Neutrophil (primary cell): Measurements from ENCODE around the gene NLRC5.

ENCODE experiments used
- H3K27ac ChIP-seq: fragments of 200-600 bp; sonication (generic); 2 replicates; pipeline ENCODE4 v1.5.1; 2016; ENCODE audit warnings: mild to moderate bottlenecking, moderate library complexity
- H3K27me3 ChIP-seq: fragments of 200-600 bp; sonication (generic); 2 replicates; pipeline ENCODE4 v1.6.0; 2016; ENCODE audit warnings: mild to moderate bottlenecking
- H3K36me3 ChIP-seq: fragments of 200-600 bp; sonication (generic); 2 replicates; pipeline ENCODE4 v1.5.1; 2017
- H3K4me1 ChIP-seq, 2 experiments: fragments of 200-600 bp in 1 of 2; sonication (generic) in 1 of 2; 1 replicate in 1 of 2; 2 replicates in 1 of 2; pipeline versions ENCODE4 v1.5.1 to v1.6.1; 2013 to 2016; ENCODE audit warnings: low read depth in 1 of 2, low read length in 1 of 2, mild to moderate bottlenecking in 1 of 2, moderate library complexity in 1 of 2; ENCODE audit not compliant: control insufficient read depth in 1 of 2, insufficient read depth in 1 of 2
- H3K4me3 ChIP-seq, 2 experiments: fragments of 200-600 bp in 1 of 2; sonication (generic) in 1 of 2; 1 replicate in 1 of 2; 2 replicates in 1 of 2; pipeline ENCODE4 v1.5.1; 2013 to 2016; ENCODE audit warnings: low read depth in 1 of 2, low read length in 1 of 2, mild to moderate bottlenecking in 1 of 2, moderate library complexity in 1 of 2
- H3K9me3 ChIP-seq: fragments of 200-600 bp; sonication (generic); 2 replicates; pipeline ENCODE4 v1.5.1; 2016
- CTCF ChIP-seq: fragments of 200-600 bp; sonication (generic); IDR thresholded peaks from 2 replicates; pipeline ENCODE4 v1.5.1; 2016; ENCODE audit warnings: antibody characterized with exemption

NLRC5 gene

GRCh38 chr16:57071831-57072582 lies 82.7 kb downstream of the NLRC5 start:
- TF ChIP-seq CTCF: no peak
- H3K27ac ChIP-seq: peak overlapping the region; percentile 24
- no peaks in the 10 kb centered on the region for H3K9me3 ChIP-seq
- H3K36me3 ChIP-seq: peaks cover 100% of the 10 kb centered on the region
- no peaks in the 10 kb centered on the region for H3K27me3 ChIP-seq
- peaks cover 13 to 18% of the 10 kb centered on the region in 2 experiments for H3K4me1 ChIP-seq
- H3K4me3 ChIP-seq: no peak overlapping the region

- Histone ChIP-seq H3K4me3 (no peak overlapping the region), H3K27ac (peak overlapping the region; percentile 24), H3K4me1 (peaks cover 13 to 18% of the 10 kb centered on the region in 2 experiments), H3K36me3 (peaks cover 100% of the 10 kb centered on the region), H3K9me3 (no peaks in the 10 kb centered on the region), H3K27me3 (no peaks in the 10 kb centered on the region)
- TF ChIP-seq CTCF: no peak
Measured at GRCh38 chr16:57072616-57073275, 83.4 kb downstream of the NLRC5 start.

GRCh38 chr16:57077714-57078113 lies 88.4 kb downstream of the NLRC5 start:
- Histone ChIP-seq H3K27me3 (no peaks in the 10 kb centered on the region), H3K4me3 (no peak overlapping the region), H3K36me3 (peaks cover 100% of the 10 kb centered on the region), H3K27ac (no peak overlapping the region), H3K9me3 (no peaks in the 10 kb centered on the region), H3K4me1 (no peaks in the 10 kb centered on the region)
- TF ChIP-seq CTCF: no peak

- Histone ChIP-seq H3K36me3 (peaks cover 75% of the 10 kb centered on the region), H3K9me3 (no peaks in the 10 kb centered on the region)
Measured at GRCh38 chr16:57081744-57082143, 92.4 kb downstream of the NLRC5 start.

GRCh38 chr16:57082664-57083063 lies 93.3 kb downstream of the NLRC5 start:
- H3K36me3 ChIP-seq: peaks cover 65% of the 10 kb centered on the region
- H3K27ac ChIP-seq: peak overlapping the region; percentile 79
- no peaks in the 10 kb centered on the region for H3K9me3 ChIP-seq
- H3K4me1 ChIP-seq: peaks cover 25 to 27% of the 10 kb centered on the region in 2 experiments
- TF ChIP-seq CTCF: no peak
- no peaks in the 10 kb centered on the region for H3K27me3 ChIP-seq
- H3K4me3 ChIP-seq: no peak overlapping the region

More at GRCh38 chr16:57081744-57082143, 92.4 kb downstream of the NLRC5 start:
- H3K27me3 ChIP-seq: no peaks in the 10 kb centered on the region
- H3K4me1 ChIP-seq: peaks cover 25 to 27% of the 10 kb centered on the region in 2 experiments
- H3K27ac ChIP-seq: peak overlapping the region; percentile 30
- H3K4me3 ChIP-seq: no peak overlapping the region
- no peak for TF ChIP-seq CTCF
